GM21529 (cell line): Measurements from ENCODE around the gene PIP4K2A.
A peak's percentile ranks its signal among the peaks of the same experiment; 100 is the strongest.

Experiments
- ATAC-seq: cut with Tn5 transposase; IDR thresholded peaks from one replicate; pipeline ENCODE4 v1.9.1; 2021; ENCODE audit not compliant: unreplicated experiment

The PIP4K2A gene

DNA sequence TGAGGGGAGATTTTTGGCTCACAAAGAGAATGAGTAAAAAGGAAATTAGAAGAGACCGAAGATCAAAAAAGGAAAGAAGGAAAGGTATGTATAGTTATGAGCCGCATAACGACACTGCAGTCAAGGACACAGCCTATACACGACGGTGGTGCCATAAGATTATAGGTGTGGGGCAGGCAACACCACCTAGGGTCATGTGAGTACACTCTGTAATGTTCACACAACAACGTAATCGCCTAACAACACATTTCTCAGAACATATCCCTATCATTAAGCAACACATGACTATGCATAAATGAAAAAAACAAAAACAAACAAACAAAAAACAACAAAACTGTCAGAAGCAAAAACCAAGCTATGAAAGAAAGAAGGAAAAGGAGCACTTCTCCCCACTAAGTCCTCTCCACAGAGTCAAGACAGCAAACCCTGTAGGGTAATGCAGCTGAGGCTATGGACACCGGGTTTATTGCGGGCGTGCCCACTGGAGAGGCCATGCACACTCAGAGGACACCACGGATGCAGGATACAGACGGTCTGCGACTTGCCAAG is 45.1 kb downstream of the PIP4K2A start:
- ATAC-seq = no peak

DNA sequence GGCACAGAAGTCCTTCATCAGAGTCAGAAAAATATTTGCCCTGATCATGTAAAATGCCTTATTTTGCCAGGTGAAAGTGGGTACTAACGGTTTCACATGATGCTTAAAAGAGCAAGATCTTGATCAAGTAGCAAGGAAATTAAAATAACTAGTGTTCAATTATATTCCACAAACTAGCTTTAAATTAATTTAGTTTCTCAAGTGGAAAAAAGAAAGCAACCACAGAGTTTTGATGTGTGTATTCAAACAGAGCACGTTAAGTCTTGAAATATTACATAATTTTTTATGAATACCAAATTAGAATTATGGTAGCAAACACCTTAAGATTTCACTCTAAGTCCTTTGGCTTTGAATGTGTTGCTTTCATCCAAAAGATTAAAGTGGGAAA is 47.3 kb downstream of the PIP4K2A start:
- ATAC-seq = peak; percentile 6

DNA sequence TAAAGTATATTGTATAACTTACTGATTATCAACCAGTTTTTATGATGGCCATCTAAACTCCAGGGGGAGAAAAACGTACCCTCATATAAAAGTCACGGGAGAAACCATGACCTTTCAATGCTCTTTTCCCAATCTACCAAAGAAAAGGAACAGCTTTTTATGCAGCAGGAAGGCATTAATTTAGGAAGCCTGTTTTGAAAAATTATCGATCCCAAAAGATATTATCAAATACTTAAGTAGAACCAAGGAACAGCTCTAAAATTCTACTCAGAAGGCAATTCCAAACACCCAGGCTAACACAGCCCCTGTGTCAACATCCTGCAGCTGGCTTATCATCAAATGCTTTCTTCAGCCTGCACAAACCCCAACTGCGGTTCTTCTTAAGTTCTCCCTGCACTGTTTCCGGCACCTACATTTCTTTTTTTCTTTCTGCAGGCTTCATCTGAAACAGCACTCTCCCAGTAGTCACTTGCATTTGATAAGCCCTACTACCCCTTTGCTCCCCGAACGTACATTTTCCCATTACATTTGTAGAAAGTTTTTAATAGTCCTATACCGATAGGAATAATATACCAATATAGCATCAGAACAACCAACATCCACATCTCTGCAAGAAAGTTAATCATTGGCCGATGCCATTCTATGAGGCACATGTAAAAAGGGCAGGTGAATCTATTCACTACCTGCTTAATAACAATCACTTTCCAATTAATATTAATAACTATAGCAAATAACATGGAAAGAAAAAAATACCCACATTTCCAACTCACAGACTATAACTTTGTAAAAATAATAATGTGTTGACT is 47.9 kb downstream of the PIP4K2A start:
- peak; percentile 82 for ATAC-seq

DNA sequence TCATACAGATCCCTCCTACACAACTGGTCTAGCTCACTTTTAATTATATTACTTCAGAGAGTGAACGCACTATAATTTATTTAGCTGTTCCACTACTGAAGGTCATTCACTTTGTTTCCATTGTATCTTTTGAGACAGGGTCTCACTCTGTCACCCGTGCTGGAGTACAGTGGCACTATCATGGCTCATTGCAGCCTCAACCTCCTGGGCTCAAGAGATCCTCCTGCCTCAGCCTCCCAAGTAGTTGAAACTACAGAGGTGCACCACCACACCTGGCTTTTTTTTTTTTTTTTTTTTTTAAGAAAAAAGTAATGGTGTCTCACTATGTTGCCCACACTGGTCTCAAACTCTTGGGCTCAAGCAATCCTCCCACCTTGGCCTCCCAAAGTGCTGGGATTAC is 49.0 kb downstream of the PIP4K2A start:
- no peak for ATAC-seq

DNA sequence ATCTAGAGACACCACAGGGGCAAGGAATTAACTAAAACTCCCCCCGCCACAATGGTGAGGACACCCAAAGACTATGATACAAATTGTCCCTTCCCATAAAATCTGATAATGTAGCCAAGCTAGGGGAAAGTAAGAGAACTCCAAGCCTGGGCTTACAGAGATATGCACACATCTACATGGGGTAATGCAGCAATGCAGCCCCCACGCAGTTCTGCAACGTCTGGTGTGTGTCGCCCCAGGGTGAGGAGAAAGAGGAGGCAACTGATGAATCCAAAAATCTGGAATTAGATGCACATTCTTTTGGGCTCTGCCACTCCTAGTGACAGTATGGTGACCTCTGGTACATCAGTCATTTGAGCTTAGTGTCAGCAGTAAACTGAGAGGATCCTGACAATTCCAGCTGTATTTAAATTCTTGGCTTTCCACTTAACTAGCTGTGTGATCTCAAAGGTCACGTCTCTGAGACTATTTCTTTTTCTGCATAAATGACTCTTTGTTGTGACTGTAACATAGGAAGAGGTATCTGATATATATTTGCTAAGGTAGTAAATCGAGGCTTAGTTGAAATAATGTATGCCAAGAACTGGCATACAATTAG is 51.5 kb downstream of the PIP4K2A start:
- ATAC-seq = no peak

DNA sequence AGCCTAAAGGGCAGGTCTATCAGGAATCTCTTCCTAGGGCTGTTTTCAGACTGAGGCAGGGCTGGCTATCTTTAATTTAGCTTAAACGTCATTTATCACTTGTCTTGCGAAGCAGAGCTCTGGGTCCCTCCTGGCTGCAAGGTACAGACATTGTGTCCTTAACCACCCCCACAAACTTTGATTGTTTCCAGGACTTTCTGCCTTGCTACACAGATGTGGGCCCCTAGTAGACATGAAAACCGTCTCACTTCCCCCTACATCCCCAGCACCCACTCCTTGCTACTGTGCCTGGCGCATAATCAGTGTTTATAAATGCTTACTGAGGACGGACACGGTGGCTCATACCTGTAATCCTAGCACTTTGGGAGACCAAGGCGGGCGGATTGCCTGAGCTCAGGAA is 54.5 kb downstream of the PIP4K2A start:
- ATAC-seq = no peak

DNA sequence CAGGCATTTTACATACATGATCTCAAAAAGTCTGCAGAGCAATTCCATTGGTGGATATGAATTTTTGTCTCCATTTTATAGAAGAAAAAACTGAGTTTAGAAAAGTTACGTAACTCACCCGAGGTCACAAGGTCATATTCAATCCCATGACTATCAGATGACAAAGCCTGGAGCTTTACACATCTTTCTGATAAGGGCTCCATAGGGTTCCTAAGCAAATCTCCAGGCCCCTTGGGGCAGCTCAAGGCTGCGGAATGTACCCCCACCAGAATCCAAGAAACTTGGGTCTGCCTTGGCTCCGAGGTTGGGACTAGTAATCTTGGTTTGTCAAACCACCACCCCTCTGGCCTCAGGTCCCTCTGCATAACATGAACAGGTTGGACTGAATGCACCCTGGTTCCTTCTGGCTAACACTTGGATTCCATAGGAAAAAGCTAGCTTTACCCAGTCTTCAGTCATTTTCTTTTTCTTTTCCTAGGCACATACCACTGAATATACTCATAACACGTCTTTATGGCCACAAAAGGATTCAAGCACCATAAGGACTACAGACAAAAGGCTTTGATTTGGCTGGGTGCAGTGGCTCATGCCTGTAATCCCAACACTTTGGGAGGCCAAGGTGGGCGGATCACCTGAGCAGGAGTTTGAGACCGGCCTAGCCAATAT is 55.5 kb downstream of the PIP4K2A start:
- no peak for ATAC-seq

DNA sequence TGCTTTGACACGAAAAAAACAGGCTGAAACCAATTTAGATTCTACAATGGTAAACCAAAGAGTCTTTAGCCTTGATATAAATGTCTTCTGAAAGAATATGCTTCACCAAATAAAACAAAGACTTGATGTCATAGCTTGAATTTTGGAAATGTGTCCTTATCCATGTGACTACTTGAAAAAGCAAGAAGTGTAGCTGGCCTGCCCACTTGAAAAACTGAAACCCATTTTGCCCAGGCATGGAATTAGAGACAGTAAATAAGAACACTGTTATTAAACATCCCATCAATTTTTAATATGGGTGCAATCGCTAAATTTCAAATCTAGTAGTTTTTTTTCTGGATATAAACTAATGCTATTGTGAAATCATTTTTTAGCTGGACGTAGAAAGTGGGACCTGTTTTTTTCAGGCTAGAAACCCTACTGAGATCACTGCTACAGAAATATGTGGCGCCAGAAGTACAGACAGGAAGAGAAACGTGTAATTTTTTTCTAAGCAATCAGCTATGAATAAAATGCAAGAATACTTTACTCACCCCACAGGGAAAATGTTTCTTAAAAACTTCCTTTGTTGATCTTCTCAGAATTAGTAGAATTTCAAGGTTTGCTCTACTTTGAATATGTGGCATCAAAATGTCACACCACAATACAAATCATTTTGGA is 56.7 kb downstream of the PIP4K2A start:
- no peak for ATAC-seq

DNA sequence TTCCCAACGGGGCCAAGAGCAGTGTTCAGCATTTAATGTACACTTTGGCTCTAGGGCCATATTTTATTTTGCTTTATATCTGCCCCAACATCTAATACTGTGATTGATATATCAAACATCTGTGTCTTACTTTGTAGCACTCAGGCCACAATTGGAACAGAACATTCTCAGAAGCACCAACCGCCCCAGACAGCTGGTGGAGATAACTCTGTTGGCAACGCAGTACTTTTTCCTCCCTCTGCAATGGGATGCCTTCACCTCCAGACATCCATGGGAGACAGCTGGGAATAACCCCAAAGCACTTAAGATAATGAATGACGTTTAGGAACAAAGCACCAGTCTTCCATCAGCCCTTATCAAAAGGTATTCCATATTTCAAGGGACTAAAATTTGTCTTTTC is 57.4 kb downstream of the PIP4K2A start:
- ATAC-seq = no peak

DNA sequence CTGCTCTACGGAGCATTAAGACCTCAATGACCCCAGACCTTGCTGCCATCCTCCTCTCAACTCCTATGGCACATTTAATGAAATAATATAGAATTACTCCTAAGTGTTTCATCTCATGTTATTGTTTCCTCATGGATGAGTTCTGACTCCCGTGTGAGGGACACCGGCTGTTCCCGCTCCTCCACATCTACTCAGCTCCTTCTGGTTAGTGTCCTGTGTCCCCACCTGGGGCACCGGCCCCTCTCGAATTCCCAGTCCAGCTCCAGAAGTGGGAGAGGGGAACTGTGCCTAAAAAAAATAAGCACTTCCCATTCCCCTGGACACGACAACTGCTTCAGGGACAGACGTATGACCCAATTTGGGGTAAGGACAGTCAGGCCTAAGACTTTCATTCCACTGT is 58.3 kb downstream of the PIP4K2A start:
- ATAC-seq = no peak

DNA sequence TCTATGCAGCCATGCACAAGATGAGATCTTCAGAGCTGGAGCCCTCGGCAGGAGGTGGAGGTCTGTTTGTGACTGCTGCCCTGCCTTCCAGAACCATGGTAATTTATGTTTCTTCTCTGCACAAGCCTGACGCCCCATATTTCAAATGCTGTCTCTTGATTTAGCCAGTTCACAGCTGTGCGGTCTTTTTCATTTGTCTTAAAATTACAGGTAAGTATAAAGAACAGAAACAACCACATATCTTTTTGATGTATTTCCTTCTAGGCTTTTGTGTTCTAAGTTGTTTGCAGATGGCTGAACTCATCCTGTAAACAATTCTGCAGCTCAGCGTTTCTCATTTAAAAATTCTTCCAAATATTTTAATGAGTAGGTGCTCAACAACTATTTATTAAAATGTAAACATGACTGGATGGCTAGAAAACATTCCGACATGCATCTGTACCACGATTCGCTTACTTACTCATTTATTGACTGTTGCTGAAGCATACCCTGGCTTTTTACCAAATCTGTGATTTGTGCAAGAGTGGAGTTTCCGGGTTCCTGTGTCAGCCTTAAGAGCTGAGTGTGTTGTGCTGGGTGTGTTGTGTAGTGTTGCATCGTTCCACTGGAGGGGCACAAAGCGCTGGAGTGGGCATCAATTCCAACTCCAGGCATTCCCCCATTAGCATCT is 58.9 kb downstream of the PIP4K2A start:
- peak; percentile 41 for ATAC-seq

DNA sequence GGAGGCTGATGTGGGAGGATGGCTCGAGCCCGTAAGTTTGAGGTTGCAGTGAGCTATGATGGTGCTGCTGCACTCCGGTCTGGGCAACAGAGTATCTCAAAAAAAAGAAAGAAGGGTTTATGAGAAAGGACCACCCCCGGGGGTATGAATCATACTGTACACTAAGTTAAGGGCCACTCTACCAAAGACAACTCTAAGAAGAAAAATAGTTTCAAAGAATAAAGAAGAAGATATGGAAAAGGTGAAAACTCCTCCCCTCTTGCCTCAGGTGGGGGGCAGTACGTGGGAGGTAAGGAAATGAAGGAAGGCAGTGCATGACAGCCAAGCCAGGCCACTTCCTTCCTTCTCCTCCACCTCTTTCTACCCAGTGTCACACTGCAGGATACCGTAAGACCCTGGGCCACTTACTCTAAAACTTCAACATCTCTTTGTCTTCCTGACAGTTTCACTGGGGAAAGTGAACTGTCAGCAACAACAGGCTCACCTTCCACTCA is 61.3 kb downstream of the PIP4K2A start:
- ATAC-seq = peak; percentile 24

DNA sequence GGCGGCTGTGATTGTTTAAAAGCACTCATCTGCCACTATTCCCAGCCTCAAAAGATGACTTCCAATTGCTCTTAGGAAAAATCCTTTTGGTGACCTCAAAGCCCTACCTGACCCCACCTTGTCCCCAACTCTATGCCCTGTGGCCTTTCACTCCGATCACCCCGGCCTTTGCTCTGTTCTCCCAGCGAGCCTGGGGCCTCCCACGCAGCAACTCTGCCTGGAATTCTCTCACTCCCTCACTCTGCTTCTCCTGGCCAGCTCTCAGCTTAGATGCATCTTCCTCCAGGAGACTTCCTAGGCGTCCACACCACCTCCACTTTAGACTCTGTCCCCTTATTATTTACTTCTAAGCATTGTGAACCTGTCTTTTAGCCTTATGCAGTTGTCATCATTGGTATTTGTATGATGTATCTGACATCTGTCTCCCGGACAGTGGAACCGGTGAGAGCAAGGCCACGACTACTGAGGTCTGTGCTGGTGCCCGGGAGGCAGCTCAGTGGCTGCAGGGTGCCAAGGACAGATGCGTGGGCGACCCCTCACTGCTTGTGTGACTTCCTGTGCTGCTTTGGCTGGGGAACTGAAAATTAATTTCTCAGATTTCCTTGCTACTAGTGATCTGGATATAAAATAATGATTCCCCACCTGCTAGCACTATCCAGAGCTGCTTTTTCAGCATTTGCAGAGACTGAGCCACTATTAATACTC is 63.0 kb downstream of the PIP4K2A start:
- peak; percentile 37 for ATAC-seq

DNA sequence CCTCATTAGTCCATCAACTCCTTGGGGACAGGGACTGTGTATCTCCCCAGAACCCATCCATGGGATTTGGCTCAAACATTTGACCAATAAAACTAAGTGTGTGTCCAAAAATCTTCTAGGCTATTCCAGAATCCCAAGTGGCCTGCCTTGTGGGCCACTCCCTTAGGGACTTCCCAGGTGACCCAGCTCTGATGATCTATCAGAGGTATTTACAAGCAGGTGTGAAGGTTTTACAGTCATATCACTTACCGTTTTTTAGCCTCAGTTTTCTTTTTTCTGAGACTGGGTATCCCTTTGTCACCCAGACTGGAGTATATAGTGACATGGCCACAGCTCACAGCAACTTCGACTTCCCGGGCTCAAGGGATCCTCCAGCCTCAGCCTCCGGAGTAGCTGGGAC is 64.4 kb downstream of the PIP4K2A start:
- ATAC-seq = no peak

DNA sequence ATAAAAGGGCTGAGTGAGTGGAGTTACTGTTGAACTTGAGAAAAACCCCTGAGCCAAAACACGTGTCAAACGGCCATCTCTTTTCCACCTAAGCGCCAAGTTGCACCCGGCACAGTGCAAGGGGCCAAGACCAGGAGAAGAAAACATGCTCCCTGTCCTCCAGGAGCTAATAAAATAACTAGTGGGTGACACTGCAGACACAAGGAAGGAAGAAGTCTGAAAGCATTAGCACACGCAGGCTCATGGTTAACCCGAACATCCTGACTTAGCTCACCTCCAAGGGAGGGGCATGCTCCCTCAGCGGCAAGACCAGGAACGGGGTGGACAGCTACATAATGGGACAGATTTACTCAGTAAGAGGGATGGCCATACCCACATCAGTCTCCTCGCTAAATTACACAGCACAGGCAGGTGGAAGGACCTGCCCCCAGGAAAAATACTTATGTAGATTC is 65.0 kb downstream of the PIP4K2A start:
- no peak for ATAC-seq

DNA sequence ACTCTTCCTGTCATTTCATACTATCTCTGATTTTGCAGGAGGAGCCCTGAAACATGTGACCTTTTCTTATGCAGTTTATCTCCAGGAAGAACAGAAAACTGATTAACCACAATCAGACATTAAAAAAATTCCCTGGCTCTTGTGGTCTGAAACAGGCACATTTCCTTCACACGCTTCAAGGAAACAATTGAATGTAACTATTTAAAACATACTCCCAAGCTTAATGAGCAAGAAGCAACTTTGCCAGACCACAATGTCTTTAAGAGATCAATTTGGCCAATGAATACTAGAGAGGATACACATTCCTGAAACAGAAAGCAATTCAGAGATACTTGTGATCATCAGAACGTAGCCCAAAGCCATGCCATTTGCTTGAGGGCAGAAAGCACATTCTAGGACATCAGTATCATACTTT is 65.8 kb downstream of the PIP4K2A start:
- ATAC-seq = peak; percentile 38

DNA sequence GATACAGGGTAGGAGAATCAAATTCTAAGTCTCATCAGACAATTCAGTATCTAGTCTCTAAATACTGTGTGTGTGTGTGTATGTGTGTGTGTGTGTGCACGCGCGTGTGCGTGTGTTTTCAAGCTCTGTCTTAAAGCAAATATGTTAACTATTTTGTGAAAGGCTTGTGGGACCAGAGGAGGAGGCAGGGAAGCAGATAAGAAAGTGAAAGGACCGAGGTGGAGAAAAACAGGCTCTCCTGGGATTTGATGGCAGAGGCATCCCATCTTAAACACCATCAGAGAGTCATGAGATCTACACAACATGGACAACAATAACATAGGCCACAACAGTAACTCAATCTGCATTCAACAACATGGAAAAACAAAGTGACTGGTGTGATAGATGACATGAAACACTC is 67.1 kb downstream of the PIP4K2A start:
- ATAC-seq = no peak

DNA sequence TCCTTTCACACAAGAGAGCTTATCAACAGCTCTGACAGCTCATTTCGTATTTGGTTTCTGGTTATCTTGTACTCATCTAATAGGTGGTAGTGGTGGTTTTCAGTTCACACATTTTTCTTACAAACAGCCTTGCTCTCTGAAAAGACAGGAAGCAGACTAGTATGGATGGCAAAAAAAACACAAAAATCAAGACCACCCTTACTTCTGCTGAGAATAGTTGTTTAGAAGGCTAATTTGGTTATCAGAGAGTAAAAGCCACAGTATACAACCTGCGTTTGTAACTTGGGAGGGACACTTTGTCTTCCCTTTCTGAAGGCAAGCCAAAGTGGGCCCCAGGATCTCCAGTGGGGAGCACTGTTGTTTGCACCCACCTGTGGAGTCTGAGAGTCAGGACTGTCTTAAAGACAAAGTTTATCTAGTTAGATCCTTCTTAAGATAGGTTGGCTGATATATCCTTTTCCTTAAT is 68.0 kb downstream of the PIP4K2A start:
- ATAC-seq = peak; percentile 53

DNA sequence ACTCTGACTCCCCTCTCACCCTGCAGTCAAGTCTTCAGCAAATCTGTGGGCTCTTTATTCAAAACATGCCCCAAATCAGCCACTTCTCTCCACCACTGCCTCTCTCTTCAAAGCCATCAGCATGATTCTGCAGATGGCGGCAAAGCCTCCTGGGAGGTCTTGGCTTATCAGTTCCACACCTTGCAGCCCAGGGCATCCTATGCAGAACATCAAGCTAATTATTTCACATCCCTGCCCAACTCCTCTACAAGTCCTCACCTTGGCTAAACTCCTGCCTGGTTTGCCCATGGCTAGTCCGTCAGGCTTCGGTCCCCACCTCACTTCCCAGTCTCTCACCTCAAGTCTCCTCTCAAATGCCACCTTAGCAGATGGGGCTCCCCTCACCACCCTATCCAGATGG is 70.2 kb downstream of the PIP4K2A start:
- no peak for ATAC-seq

DNA sequence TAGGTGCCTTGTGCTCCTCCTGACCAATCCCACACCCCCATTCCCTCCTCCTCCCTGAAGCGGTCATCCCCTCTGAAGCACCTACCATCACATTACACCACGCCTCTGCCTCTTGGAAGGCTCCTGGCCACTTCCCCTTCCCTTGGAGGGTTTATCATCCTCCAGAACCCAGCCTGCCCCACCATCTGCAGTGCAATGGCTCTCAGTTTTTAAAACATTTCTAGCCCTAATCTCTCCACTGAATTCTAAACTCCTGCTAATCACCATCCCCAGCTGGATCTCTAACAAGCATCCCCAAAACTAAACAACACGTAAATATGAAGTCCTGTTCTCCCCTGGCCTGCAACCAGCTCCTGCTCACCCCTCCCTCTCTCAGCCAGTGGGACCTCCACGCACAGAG is 70.6 kb downstream of the PIP4K2A start:
- ATAC-seq = no peak
